Activated T-cell treated with anti-CD3 and anti-CD28 coated beads, Interleukin-2, amount 50 U/mL, for 24 hours (primary cell): ENCODE data around the gene ZC3H7A.

Experiments
- DNase-seq: peaks from one replicate; pipeline ENCODE4 v3.0.0-alpha.2; 2020
- H3K27ac Mint-ChIP-seq: 2 replicates; pipeline ENCODE4 v1.8.0; 2020; ENCODE audit warnings: mild to moderate bottlenecking, mixed read lengths
- H3K27me3 Mint-ChIP-seq: 2 replicates; pipeline ENCODE4 v1.8.0; 2020; ENCODE audit warnings: mixed read lengths
- H3K36me3 Mint-ChIP-seq: 2 replicates; pipeline ENCODE4 v1.8.0; 2020; ENCODE audit warnings: low read depth, mixed read lengths
- H3K4me1 Mint-ChIP-seq: 2 replicates; pipeline ENCODE4 v1.8.0; 2020; ENCODE audit warnings: low read depth, mixed read lengths
- H3K4me3 Mint-ChIP-seq: 2 replicates; pipeline ENCODE4 v1.8.0; 2020; ENCODE audit warnings: mild to moderate bottlenecking, moderate library complexity, mixed read lengths
- H3K9me3 Mint-ChIP-seq: 2 replicates; pipeline ENCODE4 v1.8.0; 2020; ENCODE audit warnings: mixed read lengths

Gene ZC3H7A

GRCh38 chr16:11705311-11706025 is 91.6 kb downstream of the ZC3H7A start:
- Mint-ChIP-seq H3K36me3 (peaks cover 75% of the 10 kb centered on the region), H3K4me3 (no peak overlapping the region), H3K27me3 (no peaks in the 10 kb centered on the region), H3K27ac (no peak overlapping the region), H3K4me1 (peaks cover 15% of the 10 kb centered on the region), H3K9me3 (no peaks in the 10 kb centered on the region)
- no peak for DNase-seq
